GM12878 (cell line): ENCODE results near the gene WDR72.

Source experiments
- BMI1 ChIP-seq: fragments of 450-650 bp; IDR thresholded peaks from 2 replicates; pipeline ENCODE4 v1.6.1; 2016; ENCODE audit warnings: mild to moderate bottlenecking, moderate library complexity, borderline replicate concordance
- EP300 ChIP-seq, 2 experiments: fragments of 150-350 bp in 1 of 2; IDR thresholded peaks; 2 replicates each; pipeline ENCODE4 v1.6.1; 2011 to 2012; ENCODE audit warnings: low read depth in 2 of 2, low read length in 2 of 2, borderline replicate concordance in 1 of 2, improper control_type of control experiment in 1 of 2, inconsistent platforms in 1 of 2; ENCODE audit not compliant: control insufficient read depth in 1 of 2
- EZH2 ChIP-seq: IDR thresholded peaks from 2 replicates; pipeline ENCODE4 v1.6.1; 2012; ENCODE audit warnings: low read depth, mild to moderate bottlenecking, control low read depth, inconsistent platforms, low read length, borderline replicate concordance; ENCODE audit not compliant: control insufficient read depth
- GABPA ChIP-seq: IDR thresholded peaks from 2 replicates; pipeline ENCODE4 v1.6.1; 2014; ENCODE audit warnings: antibody characterized with exemption, low read depth, mild to moderate bottlenecking, inconsistent platforms
- IKZF2 ChIP-seq, 2 experiments: fragments of 450-650 bp; IDR thresholded peaks; 2 replicates each; pipeline ENCODE4 v1.6.1; 2017; ENCODE audit warnings: mild to moderate bottlenecking in 2 of 2, moderate library complexity in 2 of 2
- NBN ChIP-seq: fragments of 450-650 bp; IDR thresholded peaks from 2 replicates; pipeline ENCODE4 v1.6.1; 2016
- NR2C2 ChIP-seq: IDR thresholded peaks from 2 replicates; pipeline ENCODE4 v1.6.1; 2011; ENCODE audit warnings: borderline replicate concordance, low read depth; ENCODE audit not compliant: control insufficient read depth, insufficient read length
- POLR2A ChIP-seq: IDR thresholded peaks from 2 replicates; pipeline ENCODE4 v1.6.1; 2011; ENCODE audit warnings: low read depth, mild to moderate bottlenecking, low read length
- SIN3A ChIP-seq: IDR thresholded peaks from 2 replicates; pipeline ENCODE4 v1.6.1; 2012; ENCODE audit warnings: low read depth, low read length, improper control_type of control experiment
- SPI1 ChIP-seq: IDR thresholded peaks from 2 replicates; pipeline ENCODE4 v1.6.1; 2011; ENCODE audit warnings: low read depth, mild to moderate bottlenecking, low read length, moderate library complexity, borderline replicate concordance; ENCODE audit not compliant: insufficient read depth
- TARDBP ChIP-seq: IDR thresholded peaks from 2 replicates; pipeline ENCODE4 v1.6.1; 2016; ENCODE audit warnings: borderline replicate concordance
- TF ChIP-seq, protein P1 (sequence below), 3 experiments: IDR thresholded peaks in 2 of 3; conservative IDR thresholded peaks in 1 of 3; 2 replicates each; pipeline ENCODE4 v1.5.1; 2011; ENCODE audit warnings: low read depth in 3 of 3, low read length in 3 of 3, mild to moderate bottlenecking in 3 of 3, control low read depth in 2 of 3, moderate library complexity in 2 of 3, inconsistent platforms in 1 of 3, mixed read lengths in 1 of 3; ENCODE audit not compliant: control insufficient read depth in 2 of 3, insufficient read depth in 1 of 3; ENCODE audit errors: extremely low read depth in 1 of 3
- TF ChIP-seq, protein P2 (sequence below): IDR thresholded peaks from 2 replicates; pipeline ENCODE4 v1.6.1; 2012; ENCODE audit warnings: low read depth, low read length, improper control_type of control experiment
- TF ChIP-seq, protein P3 (sequence below): fragments of 450-650 bp; IDR thresholded peaks from 2 replicates; pipeline ENCODE4 v1.6.1; 2017; ENCODE audit warnings: antibody characterized with exemption, mild to moderate bottlenecking, moderate library complexity

DNA sequence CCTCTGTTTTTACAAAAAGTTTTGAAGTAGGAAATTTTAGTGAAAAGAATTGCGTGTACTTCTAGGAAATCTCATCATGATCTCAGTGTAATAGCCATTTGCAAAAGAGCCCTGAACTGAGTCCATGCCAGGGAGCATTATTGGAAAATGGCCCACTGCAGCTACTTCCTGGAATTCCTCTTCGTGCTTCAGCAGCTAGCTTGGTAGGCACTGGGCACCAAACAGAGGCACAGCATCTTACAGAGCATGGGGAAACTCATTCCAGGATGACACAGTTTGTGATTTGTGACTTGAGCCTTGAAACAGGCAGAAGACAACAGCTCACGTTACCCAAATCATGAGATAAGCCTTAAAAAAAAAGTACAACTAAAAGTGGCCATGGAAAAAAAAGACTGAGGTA is 179.1 kb downstream of the WDR72 start:
- TF ChIP-seq, protein P1, sequence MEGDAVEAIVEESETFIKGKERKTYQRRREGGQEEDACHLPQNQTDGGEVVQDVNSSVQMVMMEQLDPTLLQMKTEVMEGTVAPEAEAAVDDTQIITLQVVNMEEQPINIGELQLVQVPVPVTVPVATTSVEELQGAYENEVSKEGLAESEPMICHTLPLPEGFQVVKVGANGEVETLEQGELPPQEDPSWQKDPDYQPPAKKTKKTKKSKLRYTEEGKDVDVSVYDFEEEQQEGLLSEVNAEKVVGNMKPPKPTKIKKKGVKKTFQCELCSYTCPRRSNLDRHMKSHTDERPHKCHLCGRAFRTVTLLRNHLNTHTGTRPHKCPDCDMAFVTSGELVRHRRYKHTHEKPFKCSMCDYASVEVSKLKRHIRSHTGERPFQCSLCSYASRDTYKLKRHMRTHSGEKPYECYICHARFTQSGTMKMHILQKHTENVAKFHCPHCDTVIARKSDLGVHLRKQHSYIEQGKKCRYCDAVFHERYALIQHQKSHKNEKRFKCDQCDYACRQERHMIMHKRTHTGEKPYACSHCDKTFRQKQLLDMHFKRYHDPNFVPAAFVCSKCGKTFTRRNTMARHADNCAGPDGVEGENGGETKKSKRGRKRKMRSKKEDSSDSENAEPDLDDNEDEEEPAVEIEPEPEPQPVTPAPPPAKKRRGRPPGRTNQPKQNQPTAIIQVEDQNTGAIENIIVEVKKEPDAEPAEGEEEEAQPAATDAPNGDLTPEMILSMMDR (IDR thresholded peaks at IDR 0.05 in 2 of 3, conservative IDR thresholded peaks at IDR 0.05 in 1 of 3; ENCODE audit: control insufficient read depth in 2 of 3, extremely low read depth in 1 of 3, insufficient read depth in 1 of 3, low read depth in 3 of 3, low read length in 3 of 3): no peak
- TF ChIP-seq IKZF2 (IDR thresholded peaks at IDR 0.05) (no peak), POLR2A (no peak), EZH2 (no peak), NR2C2 (no peak), BMI1 (no peak), GABPA (no peak), TARDBP (no peak), SIN3A (no peak), EP300 (IDR thresholded peaks at IDR 0.05; ENCODE audit: borderline replicate concordance in 1 of 2, control insufficient read depth in 1 of 2, low read depth in 2 of 2, low read length in 2 of 2) (no peak), SPI1 (no peak), NBN (no peak)
- TF ChIP-seq, protein P2, sequence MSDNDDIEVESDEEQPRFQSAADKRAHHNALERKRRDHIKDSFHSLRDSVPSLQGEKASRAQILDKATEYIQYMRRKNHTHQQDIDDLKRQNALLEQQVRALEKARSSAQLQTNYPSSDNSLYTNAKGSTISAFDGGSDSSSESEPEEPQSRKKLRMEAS: no peak
- TF ChIP-seq, protein P3, sequence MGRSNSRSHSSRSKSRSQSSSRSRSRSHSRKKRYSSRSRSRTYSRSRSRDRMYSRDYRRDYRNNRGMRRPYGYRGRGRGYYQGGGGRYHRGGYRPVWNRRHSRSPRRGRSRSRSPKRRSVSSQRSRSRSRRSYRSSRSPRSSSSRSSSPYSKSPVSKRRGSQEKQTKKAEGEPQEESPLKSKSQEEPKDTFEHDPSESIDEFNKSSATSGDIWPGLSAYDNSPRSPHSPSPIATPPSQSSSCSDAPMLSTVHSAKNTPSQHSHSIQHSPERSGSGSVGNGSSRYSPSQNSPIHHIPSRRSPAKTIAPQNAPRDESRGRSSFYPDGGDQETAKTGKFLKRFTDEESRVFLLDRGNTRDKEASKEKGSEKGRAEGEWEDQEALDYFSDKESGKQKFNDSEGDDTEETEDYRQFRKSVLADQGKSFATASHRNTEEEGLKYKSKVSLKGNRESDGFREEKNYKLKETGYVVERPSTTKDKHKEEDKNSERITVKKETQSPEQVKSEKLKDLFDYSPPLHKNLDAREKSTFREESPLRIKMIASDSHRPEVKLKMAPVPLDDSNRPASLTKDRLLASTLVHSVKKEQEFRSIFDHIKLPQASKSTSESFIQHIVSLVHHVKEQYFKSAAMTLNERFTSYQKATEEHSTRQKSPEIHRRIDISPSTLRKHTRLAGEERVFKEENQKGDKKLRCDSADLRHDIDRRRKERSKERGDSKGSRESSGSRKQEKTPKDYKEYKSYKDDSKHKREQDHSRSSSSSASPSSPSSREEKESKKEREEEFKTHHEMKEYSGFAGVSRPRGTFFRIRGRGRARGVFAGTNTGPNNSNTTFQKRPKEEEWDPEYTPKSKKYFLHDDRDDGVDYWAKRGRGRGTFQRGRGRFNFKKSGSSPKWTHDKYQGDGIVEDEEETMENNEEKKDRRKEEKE: no peak
